NCI-H524 (cell line): Measurements from ENCODE around the gene NUCKS1.
A peak's percentile ranks its signal among the peaks of the same experiment; 100 is the strongest.

Experiments used
- DNase-seq, 2 experiments: peaks; one replicate each; lab custom pipeline; 2025; lab: John Stamatoyannopoulos, UW

NUCKS1 gene

DNA sequence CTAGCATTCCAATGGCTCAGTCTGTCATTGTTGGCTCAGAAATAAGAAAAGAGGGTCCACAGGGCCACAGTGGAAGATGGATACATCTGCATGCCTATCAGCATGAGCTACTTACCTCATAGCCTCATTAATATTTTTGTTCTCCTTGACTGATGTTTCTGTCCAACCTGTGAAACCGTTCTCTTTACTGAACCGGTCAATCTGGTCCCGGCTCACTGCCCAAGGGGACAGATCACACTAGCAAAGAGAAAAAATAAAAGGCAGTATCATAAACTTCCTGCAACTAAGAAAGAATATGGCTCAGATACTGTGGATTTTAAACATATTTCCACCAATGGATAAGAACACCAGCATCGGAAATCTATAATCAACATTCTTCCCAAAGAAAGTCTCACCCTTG is 20.6 kb upstream of the NUCKS1 start:
- no peak for DNase-seq

GRCh38 chr1:205769641-205770365 is 19.8 kb upstream of the NUCKS1 start:
- no peak for DNase-seq

- DNase-seq: no peak
Observed at GRCh38 chr1:205767248-205767647, 17.3 kb upstream of the NUCKS1 start.

DNA sequence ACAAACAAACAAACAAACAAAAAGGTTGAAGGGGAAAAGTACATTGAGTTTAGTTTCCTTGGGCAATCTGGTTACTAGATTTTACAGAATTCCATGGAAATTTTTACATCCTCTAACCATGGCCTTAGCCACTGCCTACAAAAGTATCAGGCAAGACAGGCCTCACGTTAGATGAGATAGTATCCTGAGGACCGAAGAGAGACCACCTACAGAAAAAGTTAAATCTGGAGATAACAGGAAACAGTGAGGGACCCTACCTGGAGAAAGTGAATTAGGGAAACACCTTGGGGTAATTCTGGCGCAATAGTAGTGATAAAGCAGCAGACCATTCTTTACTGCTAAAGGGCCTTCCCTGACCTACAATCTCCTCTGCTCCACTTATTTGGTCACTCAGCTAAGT is 16.6 kb upstream of the NUCKS1 start:
- no peak for DNase-seq

GRCh38 chr1:205766038-205766437 is 16.1 kb upstream of the NUCKS1 start:
- DNase-seq: no peak

GRCh38 chr1:205764578-205764977 is 14.6 kb upstream of the NUCKS1 start:
- no peak for DNase-seq

- no peak for DNase-seq
Observed at GRCh38 chr1:205763980-205764379, 14.0 kb upstream of the NUCKS1 start.

- no peak for DNase-seq
Observed at GRCh38 chr1:205760606-205761005, 10.6 kb upstream of the NUCKS1 start.

DNA sequence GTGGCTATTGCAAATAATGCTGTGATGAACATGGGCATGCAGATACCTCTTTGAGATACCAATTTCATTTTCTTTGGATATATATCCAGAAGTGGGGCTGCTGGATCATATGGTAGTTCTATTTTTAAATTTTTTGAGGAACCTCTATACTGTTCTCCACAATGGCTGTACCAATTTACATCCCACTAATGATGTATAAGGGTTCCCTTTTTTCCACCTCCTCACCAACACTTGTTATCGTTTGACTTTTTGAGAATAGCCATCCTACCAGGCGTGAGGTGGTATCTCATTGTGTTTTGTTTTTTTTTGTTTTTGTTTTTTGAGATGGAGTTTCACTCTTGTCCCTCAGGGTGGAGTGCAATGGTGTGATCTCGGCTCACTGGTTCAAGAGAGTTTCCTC is 6.6 kb upstream of the NUCKS1 start:
- no peak for DNase-seq

DNA sequence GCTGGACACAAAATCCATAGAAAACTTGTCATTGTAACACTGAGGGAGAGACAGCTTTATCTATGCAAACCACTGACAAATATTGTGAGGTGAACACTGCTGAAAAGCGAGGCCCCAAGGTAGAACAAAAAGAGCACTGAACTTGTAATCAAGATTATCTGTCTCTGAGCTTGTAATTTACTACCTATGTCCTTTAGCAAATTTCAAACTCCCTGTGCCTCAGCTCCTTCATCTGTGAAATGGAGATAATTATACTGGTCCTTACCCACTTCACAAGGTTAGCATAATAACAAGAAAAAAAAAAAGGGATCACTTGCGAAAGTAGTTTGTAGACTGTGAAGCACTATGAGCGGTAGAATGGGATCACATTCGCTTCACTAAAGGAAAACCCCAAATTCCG is 4.9 kb upstream of the NUCKS1 start:
- DNase-seq: no peak

GRCh38 chr1:205751036-205751651 is 1.2 kb upstream of the NUCKS1 start:
- peak in 1 of 2 experiments; percentile 13 for DNase-seq

DNA sequence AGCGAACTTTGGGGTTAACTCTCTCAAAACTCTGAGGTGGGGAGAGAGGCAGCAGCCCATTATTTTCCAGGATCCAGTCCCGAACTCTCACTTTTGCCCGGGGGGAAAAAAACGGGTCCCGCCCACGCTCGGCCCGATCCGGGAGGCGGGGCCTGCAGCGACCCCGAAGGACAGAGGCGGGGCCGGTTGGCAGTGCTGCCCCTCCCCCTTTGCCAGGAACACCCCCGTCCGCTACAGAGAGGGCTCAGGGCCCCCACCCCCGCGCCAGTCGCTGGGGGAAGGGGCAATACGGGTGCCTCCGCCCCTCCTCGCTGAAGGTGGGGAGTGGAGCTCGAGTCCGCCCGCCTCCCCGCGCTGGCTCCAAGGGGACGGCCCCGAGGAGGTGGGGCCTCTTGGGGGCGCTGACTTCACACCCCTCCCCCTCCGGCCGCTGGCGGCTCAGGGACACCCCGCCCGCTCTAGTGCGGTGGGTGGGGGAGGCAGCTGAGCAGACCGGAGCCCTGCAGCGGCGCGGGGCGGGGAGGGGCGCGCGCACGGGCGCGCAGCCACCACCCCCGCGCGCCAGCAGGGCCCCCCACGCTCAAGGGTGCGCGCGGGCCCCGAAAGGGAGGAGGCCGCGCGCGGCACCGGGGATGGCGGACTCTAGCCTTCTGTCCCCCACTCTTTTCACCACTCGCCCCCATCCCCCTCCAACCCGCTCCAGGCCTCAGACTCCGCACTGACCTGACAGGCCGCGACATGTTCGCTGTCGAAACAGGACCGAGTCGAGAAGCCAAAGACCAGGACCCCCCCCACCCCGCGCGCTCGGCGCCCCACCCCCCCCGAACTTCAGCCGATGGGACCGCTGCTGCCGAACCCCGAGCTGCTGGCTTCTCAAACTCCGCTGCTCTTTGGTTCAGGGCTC is 496 bp downstream of the NUCKS1 start:
- DNase-seq: peak; percentile 75 to 90

DNA sequence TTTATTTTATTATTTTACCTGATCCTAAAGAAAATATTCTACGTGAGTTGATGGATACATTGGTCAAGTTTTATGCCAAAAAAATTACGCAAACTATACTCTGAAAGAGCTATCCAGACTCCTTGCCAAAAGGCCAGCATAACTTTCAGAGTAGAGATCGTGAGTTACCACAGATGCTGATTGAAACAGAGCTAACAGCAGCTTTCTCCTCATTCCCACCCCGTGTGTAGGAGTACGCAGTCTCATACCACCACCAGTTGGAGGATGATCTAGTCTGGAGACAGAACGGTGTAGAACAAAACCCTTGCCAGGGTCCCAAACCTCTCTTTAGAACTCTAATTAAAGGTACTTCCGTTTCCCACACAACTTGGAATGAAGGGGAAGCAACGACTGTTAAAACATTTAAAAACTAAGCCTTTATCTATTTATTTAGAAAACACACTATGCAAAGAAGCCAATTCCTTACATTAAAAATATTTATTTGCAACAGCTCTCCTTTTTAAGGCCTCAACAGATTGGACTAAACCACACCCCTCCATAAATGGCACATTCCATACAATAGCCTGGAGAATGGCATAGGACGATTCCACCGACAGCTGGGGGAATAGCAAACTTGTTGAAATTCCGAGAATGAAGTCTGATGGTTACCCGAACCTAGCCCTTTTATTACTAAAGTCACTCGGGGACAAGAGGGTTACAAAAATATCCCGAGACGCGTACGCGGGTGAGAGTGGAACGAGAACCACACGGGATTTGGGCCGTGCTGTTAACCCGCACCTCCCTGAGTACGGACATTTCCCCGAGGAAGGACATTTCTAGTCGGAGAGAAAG is 1.4 kb downstream of the NUCKS1 start:
- DNase-seq: peak in 1 of 2 experiments; percentile 53

DNA sequence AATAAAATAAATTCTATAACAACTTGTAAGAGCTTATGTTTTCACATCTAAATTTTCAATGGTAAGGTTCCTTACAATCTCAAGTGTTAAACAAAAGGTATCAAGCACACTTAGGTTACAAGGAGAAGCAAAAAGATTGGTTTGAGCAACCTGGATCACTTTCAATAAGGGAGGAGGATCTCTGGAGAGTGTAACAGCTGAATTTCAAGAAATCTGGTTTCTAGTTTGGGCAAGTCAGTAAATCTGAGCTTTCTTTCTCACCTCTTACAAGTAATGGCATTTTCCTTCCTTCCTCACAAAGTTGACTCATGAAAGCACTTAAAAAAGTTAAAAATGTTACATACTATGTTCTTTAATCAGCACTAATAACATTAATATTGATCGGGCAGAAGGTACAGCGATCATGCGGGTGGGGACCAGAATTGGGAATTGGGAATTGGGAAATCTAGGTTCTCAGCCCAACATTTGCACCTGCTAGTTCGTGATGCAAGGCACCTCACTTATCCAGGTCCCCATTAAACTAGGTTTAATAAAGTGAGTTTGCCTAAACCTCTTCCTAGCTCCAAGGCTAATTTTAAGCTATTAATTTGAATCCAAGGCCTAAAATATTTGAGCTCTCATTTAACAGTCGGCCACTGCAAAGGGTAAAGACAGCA is 3.1 kb downstream of the NUCKS1 start:
- DNase-seq: no peak

- DNase-seq: no peak
Observed at GRCh38 chr1:205744403-205744802, 5.6 kb downstream of the NUCKS1 start.

- no peak for DNase-seq
Observed at GRCh38 chr1:205743977-205744376, 6.0 kb downstream of the NUCKS1 start.

- no peak for DNase-seq
Observed at GRCh38 chr1:205741681-205742080, 8.3 kb downstream of the NUCKS1 start.

- DNase-seq: no peak
Observed at GRCh38 chr1:205739348-205740160, 10.4 kb downstream of the NUCKS1 start.

- DNase-seq: no peak
Observed at GRCh38 chr1:205735218-205735617, 14.8 kb downstream of the NUCKS1 start.

DNA sequence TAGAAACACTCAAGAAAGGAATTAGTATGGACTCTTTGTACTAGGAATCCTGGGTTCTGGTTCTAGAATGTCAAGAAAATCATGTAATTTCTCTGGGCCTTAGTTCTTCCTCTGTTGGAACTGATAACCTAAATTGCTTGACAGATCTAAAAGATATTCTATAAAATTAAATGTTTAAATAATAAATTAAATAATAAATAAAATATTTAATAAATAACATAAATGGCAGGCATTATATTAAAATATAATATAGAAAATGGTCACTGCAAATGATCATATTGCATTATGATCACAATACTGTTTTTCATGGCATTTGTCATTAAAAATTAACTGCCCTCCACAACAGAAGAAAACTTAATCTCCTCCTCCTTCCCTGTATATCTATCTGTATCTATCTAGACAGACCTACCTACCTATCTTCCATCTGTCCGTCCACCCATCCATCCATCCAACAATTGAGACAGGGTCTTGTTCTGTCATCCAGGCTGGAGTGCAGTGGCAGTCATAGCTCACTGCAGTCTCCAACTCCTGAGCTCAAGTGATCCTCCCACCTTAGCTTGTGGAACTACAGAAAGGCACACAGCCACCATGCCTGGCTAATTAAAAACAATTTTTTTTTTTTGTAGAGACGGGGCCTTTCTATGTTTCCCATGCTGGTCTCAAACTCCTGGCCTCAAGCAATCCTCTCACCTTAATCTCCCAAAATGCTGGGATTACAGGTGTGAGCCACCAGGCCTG is 16.4 kb downstream of the NUCKS1 start:
- DNase-seq: no peak
